Skeletal muscle tissue (tissue), 4 donors: ENCODE results near the gene FUCA2. TPM values are rescaled to one million over a fixed set of nuclear protein-coding genes. Genes with fewer than 3 reads are reported as not detected.
A peak's percentile ranks its signal among the peaks of the same experiment; 100 is the strongest.

ENCODE experiments used
- H3K27ac ChIP-seq: one replicate; pipeline ENCODE4 v1.7.0; 2013; ENCODE audit warnings: mild to moderate bottlenecking, low read depth, low read length, inconsistent platforms
- H3K27me3 ChIP-seq, 3 donors: one replicate each; pipeline ENCODE4 v1.7.0; 2013; ENCODE audit warnings: low read length in 3 of 3; ENCODE audit not compliant: control insufficient read depth in 3 of 3, insufficient read depth in 3 of 3
- H3K36me3 ChIP-seq, 3 donors: one replicate each; pipeline ENCODE4 v1.7.0; 2013; ENCODE audit warnings: low read length in 3 of 3; ENCODE audit not compliant: control insufficient read depth in 3 of 3, insufficient read depth in 3 of 3
- H3K4me1 ChIP-seq, 3 donors: one replicate each; pipeline ENCODE4 v1.7.0; 2013; ENCODE audit warnings: low read length in 3 of 3, mild to moderate bottlenecking in 3 of 3; ENCODE audit not compliant: control insufficient read depth in 3 of 3, insufficient read depth in 3 of 3
- H3K4me3 ChIP-seq, 3 donors: one replicate each; pipeline ENCODE4 v1.7.0; 2013; ENCODE audit warnings: low read length in 3 of 3
- H3K9ac ChIP-seq, 3 donors: one replicate each; pipeline ENCODE4 v1.7.0; 2013; ENCODE audit warnings: low read length in 3 of 3, mild to moderate bottlenecking in 3 of 3, moderate library complexity in 2 of 3, low read depth in 1 of 3
- H3K9me3 ChIP-seq, 3 donors: one replicate each; pipeline ENCODE4 v1.7.0; 2013; ENCODE audit warnings: low read length in 3 of 3; ENCODE audit not compliant: control insufficient read depth in 3 of 3
- total RNA-seq: library from RNA; depleted of rRNA; stranded (reverse); fragments of >200 nt; gene quantifications from one replicate; pipeline ENCODE4 v1.2.3, GENCODE V29; 2014
- donor health status: Osteomylitis.

The FUCA2 gene, protein sequence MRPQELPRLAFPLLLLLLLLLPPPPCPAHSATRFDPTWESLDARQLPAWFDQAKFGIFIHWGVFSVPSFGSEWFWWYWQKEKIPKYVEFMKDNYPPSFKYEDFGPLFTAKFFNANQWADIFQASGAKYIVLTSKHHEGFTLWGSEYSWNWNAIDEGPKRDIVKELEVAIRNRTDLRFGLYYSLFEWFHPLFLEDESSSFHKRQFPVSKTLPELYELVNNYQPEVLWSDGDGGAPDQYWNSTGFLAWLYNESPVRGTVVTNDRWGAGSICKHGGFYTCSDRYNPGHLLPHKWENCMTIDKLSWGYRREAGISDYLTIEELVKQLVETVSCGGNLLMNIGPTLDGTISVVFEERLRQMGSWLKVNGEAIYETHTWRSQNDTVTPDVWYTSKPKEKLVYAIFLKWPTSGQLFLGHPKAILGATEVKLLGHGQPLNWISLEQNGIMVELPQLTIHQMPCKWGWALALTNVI
- total RNA-seq = 19.3 TPM

DNA sequence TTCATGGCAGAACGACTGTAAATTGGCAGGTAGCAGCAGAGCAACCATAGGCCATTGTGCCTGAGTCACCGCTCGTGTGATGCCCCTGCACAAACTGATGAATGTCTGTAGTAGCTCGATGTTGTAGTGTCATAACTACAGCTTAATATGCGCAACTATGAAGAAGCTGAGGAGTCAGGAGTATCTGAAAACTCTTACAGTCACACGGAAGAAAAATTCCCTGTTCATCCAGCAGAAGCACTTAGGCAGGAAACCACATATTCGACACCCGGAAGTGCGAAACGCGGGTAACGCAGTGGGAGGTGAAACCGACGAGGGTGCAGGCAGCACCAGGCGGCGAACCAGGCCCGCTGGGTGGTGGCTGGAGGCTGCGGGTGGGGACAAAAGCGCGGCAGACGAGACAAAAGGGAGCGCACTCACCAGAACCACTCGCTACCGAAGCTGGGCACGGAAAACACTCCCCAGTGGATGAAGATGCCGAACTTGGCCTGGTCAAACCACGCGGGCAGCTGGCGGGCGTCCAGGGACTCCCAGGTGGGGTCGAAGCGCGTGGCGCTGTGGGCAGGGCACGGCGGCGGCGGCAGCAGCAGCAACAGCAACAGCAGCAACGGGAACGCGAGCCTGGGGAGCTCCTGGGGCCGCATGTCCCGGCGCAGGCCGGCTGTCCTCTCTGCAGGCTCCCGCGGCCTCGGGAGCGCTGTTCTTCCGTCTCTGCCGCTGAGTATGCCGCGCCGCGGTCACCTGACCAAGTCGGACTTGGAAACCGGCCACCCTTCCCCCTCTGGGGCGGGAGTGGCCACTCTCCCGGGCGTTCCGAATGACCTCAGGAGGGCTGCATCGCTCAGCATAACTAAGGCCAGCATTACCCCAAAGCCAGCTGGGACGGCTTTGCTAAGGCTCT is at the start of gene FUCA2:
Gene FUCA2 (minus strand): TSS at position 730 of the 901 bp plus-strand sequence. CDS start 86 bp downstream, at position 644.
- Histone ChIP-seq H3K27ac (peak within 1 kb of the TSS; percentile 75), H3K36me3 (peaks cover 0 to 6% (median 5%) of the 10 kb centered on the region in 3 donors), H3K9me3 (no peaks in the 10 kb centered on the region), H3K9ac (peak within 1 kb of the TSS; percentile 73 to 86 (median 79)), H3K4me3 (peak within 1 kb of the TSS; percentile 72 to 91 (median 87)), H3K27me3 (no peaks in the 10 kb centered on the region), H3K4me1 (peaks cover 19 to 29% (median 24%) of the 10 kb centered on the region in 3 donors)

DNA sequence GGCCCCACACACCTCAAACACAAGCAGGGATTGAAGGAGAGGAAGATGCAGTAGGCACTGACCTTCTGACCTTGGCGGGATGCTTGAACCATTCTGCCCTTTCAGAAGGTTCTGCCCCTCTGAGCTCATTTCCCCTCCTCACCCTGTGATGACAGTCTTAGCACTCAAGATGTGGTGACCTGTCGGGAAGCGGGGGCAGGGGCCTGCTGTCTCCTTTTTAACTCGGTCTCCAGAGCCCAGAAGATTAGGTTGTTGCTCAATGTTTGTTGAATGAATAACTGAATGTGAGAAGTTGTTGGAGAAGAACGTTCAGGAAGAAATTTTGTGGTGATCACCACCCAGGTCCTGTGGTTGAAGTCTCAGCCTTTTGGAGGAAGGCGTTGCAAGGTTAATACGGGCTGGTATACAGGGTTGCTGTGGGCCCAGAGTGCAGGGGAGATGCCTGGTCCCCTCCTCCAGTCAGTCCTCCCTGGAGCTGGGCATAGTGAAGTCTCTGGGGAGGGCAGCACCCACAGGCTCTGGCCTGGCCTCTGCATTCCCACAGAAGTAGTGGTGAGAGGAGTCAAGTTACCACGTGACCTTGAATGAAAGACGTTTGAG is 49.7 kb upstream of the FUCA2 start:
- Histone ChIP-seq H3K27ac (no peak overlapping the region), H3K4me1 (no peaks in the 10 kb centered on the region), H3K4me3 (no peak overlapping the region), H3K9me3 (no peaks in the 10 kb centered on the region), H3K27me3 (no peaks in the 10 kb centered on the region), H3K36me3 (no peaks in the 10 kb centered on the region), H3K9ac (no peak overlapping the region)

DNA sequence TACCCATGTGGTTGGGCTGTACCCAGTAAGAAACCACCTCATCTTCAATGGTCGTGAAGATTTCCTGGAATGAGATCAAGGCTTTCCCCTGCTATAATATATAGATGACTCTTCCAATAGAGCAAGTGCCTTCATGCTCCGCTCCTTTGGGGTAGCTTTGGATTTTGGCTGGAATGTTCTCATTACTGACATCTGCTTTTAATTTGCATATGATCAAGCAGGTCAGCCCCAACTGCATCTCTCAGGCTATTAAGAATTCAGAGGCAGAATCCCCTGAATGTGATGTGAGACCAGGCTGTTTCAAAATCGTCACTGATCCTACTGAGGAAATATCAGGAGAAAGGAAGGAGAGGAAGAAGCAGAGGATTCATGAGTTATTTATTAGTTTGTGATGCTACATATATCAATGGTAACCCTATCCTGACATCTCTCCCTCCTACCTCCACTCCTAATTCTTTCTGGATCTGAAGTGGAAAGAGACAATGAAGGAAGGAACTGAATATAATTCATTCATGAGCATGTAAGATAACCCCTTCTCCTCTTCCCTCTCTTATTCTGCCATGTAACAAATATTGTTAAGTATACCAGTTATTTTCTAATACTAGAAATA is 47.6 kb upstream of the FUCA2 start:
- Histone ChIP-seq H3K9me3 (no peaks in the 10 kb centered on the region), H3K27ac (no peak overlapping the region), H3K9ac (no peak overlapping the region), H3K27me3 (no peaks in the 10 kb centered on the region), H3K36me3 (no peaks in the 10 kb centered on the region), H3K4me1 (no peaks in the 10 kb centered on the region), H3K4me3 (no peak overlapping the region)

DNA sequence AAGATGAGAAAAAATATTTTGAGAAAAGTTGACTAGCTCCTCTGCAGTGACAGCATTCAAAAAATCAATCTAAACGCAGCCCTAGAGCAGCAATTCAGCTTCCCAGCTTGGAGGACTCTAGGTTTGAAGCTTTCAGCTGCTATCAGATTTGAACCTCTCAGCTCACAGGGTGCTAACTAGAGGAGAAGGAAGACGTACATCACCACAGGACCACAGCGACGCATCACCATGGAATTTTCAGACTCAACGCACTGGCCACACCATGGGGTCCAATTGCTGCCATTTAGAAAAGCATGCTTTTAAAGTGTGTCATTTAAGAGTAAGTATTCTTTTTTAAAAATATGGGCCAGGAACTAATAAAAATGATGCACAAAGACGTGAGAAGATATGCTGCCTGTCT is 45.0 kb upstream of the FUCA2 start:
- H3K9ac ChIP-seq = no peak overlapping the region
- no peaks in the 10 kb centered on the region for H3K9me3 ChIP-seq
- no peak overlapping the region for H3K4me3 ChIP-seq
- H3K27me3 ChIP-seq = no peaks in the 10 kb centered on the region
- no peaks in the 10 kb centered on the region for H3K4me1 ChIP-seq
- no peak overlapping the region for H3K27ac ChIP-seq
- H3K36me3 ChIP-seq = no peaks in the 10 kb centered on the region

DNA sequence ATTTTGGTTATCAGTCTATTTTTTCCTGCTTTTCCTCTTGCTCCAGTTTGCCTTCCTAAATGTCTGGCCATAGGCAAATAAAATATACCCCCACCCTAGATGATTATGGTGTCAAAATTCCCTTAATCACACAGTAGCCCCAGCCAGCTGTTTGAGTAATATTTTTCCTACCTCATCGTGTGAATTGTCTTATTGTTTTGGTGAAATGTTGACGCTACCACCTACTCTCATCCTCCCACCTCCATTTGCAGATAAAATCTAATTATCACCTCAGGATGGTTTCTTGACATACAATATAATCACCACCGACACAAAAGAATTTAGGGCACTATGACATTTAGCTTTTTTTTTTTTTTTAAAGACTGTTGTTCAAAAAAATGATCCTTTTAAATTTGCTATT is 44.1 kb upstream of the FUCA2 start:
- H3K9ac ChIP-seq = no peak overlapping the region
- no peaks in the 10 kb centered on the region for H3K27me3 ChIP-seq
- no peaks in the 10 kb centered on the region for H3K9me3 ChIP-seq
- no peaks in the 10 kb centered on the region for H3K36me3 ChIP-seq
- H3K27ac ChIP-seq = no peak overlapping the region
- no peaks in the 10 kb centered on the region for H3K4me1 ChIP-seq
- H3K4me3 ChIP-seq = no peak overlapping the region

DNA sequence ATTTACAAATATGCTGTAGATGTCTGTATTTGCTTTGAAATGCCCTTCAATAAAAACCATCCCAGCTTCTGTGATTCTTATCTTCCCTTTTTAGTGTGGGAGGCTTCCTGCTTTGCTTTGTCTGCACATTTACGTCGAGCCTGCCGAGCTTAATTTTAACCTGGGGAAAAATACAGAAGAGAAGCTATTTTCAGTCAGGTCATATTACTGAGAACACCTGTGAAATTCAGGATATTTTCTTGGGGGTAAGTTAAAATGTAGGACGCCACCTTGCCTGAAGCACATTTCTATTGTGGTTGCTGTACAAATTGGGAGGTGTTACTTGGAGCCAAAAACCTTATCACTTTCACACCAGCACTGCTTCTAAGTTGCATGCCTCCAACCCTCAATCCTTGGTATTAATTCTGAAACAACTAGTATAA is 43.6 kb upstream of the FUCA2 start:
- no peaks in the 10 kb centered on the region for H3K36me3 ChIP-seq
- H3K4me1 ChIP-seq = no peaks in the 10 kb centered on the region
- no peaks in the 10 kb centered on the region for H3K27me3 ChIP-seq
- no peaks in the 10 kb centered on the region for H3K9me3 ChIP-seq
- no peak overlapping the region for H3K4me3 ChIP-seq
- no peak overlapping the region for H3K27ac ChIP-seq
- H3K9ac ChIP-seq = no peak overlapping the region

DNA sequence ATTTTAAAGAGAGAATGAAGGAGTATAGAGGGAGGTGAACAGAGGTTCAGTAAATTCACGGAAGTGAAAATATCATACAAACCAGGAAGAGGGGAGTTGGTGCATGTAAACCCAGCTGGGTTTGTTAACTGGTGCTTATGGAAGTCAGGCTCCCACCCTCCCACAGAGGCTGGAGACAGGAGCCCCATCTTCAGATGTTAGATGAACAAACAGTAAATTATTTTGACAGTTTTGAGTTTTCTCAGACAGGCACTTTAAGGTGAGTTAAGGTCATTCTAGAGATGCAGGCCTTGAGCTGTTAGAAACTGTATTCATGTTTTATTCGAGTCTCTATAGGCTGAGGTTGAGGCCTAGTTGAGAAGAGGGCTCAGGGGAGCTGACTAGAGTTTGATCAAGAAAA is 41.8 kb upstream of the FUCA2 start:
- no peak overlapping the region for H3K9ac ChIP-seq

DNA sequence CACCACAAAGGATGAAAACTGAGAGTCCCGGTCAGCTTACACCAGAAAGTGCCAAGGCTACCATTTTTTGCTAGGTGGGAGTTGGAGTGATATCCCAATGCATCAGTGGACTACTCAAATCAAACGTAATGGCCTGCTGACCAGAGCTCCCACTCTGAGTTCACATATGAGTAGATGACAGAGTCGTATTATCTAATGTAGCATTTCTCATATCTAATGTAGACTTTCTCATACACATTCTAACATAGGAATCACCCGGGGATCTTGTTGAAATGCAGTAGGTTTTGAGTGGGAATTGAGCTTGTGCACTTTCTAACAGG is 38.4 kb upstream of the FUCA2 start:
- Histone ChIP-seq H3K9ac (no peak overlapping the region), H3K27me3 (no peaks in the 10 kb centered on the region), H3K9me3 (no peaks in the 10 kb centered on the region), H3K36me3 (no peaks in the 10 kb centered on the region), H3K4me3 (no peak overlapping the region), H3K27ac (no peak overlapping the region), H3K4me1 (no peaks in the 10 kb centered on the region)

More for the DNA sequence above, 41.8 kb upstream of the FUCA2 start:
- no peak overlapping the region for H3K27ac ChIP-seq
- H3K4me3 ChIP-seq = no peak overlapping the region
- no peaks in the 10 kb centered on the region for H3K36me3 ChIP-seq
- no peaks in the 10 kb centered on the region for H3K9me3 ChIP-seq
- H3K27me3 ChIP-seq = no peaks in the 10 kb centered on the region
- H3K4me1 ChIP-seq = no peaks in the 10 kb centered on the region

DNA sequence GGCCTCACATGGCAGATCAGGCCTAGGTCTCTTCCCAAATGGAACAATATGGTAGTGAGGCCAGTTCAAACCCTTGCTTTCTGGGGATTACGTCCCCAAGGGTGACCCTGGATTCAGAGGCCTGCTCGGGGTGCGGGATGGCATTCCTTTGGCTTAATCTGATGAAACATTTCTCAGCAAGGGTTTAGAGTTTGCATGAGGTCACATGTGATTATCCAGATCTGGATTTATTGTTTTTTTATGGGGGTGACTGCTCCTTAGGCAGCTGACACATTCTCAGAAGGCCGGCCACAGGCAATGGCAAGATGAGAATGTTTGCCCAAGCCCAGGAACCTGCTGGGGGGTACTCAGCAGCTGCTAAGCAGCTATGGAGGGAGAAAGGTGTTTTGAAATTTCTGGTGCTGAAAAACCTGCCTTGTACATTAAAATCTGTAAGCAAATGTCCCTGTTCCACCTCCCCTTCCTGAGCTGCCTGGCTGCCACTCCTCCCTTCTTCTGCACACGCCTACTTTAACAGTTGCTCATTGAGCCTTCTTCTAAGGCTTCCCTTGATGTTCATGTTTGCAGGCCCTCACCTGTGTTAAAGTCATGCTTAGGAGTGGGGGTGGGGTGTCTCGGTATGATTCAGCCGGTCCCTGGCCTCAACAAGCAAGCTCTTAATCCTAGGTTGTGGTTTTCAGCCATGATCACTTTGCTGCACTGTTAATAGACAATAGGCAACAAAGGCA is 37.9 kb upstream of the FUCA2 start:
- no peaks in the 10 kb centered on the region for H3K27me3 ChIP-seq
- no peak overlapping the region for H3K4me3 ChIP-seq
- H3K9ac ChIP-seq = no peak overlapping the region
- no peaks in the 10 kb centered on the region for H3K4me1 ChIP-seq
- H3K36me3 ChIP-seq = no peaks in the 10 kb centered on the region
- H3K9me3 ChIP-seq = no peaks in the 10 kb centered on the region
- no peak overlapping the region for H3K27ac ChIP-seq
